HepG2 (cell line): ENCODE measurements around the gene GDF7.

Experiments used
- CBX5 ChIP-seq: sonication (generic); formaldehyde crosslinking; IDR thresholded peaks from 2 replicates; pipeline ENCODE4 v1.4.0; 2020; ENCODE audit warnings: missing genetic modification reagents, borderline replicate concordance
- CREB1 ChIP-seq, 2 experiments: fragments of 450-650 bp in 1 of 2; IDR thresholded peaks; 2 replicates each; pipeline ENCODE4 v1.6.1; 2016 to 2017; ENCODE audit warnings: control low read depth in 1 of 2, mild to moderate bottlenecking in 1 of 2, missing compliant biosample characterization in 1 of 2, missing genetic modification characterization in 1 of 2
- DNMT3B ChIP-seq: conservative IDR thresholded peaks from 2 replicates; pipeline ENCODE4 v1.6.1; 2016; ENCODE audit warnings: missing biosample characterization, control low read depth
- EZH2 ChIP-seq: conservative IDR thresholded peaks from 2 replicates; pipeline ENCODE4 v1.6.1; 2012; ENCODE audit warnings: mild to moderate bottlenecking, low read depth, low read length, moderate library complexity
- RAD51 ChIP-seq: fragments of 450-650 bp; IDR thresholded peaks from 2 replicates; pipeline ENCODE4 v1.6.1; 2016; ENCODE audit warnings: borderline replicate concordance
- RBM22 ChIP-seq: fragments of 200-400 bp; formaldehyde crosslinking; optimal IDR thresholded peaks from 2 replicates; pipeline ENCODE3; 2017; ENCODE audit warnings: mild to moderate bottlenecking, low read length, moderate library complexity
- TF ChIP-seq, protein P1 (sequence below): sonication (generic); formaldehyde crosslinking; IDR thresholded peaks from 2 replicates; pipeline ENCODE4 v1.5.0; 2020; ENCODE audit warnings: mild to moderate bottlenecking, missing genetic modification reagents, moderate library complexity

DNA sequence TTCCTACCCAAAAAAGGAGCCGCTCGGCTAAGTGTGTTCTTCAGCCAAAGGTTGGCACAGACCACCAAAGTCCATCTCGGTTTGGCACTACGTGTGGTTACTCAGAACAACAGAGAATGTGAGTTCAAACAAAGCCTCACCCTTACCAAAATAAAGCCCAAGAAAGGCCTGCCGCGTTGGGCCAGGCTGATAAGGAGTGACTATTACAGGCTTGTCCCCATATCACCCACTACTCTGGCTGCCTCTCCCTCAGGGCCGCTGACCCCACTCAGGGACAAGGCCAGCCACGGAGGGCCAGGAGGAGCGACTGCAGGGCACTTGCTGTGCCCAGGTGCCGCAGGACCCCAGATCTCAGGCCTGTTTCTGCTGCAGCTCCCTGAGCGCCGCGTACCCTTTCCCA, 29.8 kb upstream of the GDF7 start:
- no peak for TF ChIP-seq RAD51
- TF ChIP-seq EZH2 = no peak
- no peak for TF ChIP-seq RBM22
- no peak for TF ChIP-seq CREB1 (IDR thresholded peaks at IDR 0.05)
- TF ChIP-seq CREB1 (CRISPR knock-in tag; IDR thresholded peaks at IDR 0.05) = no peak
- TF ChIP-seq DNMT3B (CRISPR knock-in tag) = no peak
- no peak for TF ChIP-seq CBX5 (CRISPR knock-in tag)
- TF ChIP-seq, protein P1, sequence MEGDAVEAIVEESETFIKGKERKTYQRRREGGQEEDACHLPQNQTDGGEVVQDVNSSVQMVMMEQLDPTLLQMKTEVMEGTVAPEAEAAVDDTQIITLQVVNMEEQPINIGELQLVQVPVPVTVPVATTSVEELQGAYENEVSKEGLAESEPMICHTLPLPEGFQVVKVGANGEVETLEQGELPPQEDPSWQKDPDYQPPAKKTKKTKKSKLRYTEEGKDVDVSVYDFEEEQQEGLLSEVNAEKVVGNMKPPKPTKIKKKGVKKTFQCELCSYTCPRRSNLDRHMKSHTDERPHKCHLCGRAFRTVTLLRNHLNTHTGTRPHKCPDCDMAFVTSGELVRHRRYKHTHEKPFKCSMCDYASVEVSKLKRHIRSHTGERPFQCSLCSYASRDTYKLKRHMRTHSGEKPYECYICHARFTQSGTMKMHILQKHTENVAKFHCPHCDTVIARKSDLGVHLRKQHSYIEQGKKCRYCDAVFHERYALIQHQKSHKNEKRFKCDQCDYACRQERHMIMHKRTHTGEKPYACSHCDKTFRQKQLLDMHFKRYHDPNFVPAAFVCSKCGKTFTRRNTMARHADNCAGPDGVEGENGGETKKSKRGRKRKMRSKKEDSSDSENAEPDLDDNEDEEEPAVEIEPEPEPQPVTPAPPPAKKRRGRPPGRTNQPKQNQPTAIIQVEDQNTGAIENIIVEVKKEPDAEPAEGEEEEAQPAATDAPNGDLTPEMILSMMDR (CRISPR knock-in tag) = no peak
